ENCODE measurements around the gene LDHB. TPM values are rescaled to one million over a fixed set of nuclear protein-coding genes. Genes with fewer than 3 reads are reported as not detected.
"Not testable (repeated sequence)": the region's sequence is repeated elsewhere in the genome, so short reads cannot be mapped to it uniquely, and the experiment has no call there.

LDHB gene
- total and polyA plus RNA-seq, 9 donors = 638 to 922 (median 683) TPM

DNA sequence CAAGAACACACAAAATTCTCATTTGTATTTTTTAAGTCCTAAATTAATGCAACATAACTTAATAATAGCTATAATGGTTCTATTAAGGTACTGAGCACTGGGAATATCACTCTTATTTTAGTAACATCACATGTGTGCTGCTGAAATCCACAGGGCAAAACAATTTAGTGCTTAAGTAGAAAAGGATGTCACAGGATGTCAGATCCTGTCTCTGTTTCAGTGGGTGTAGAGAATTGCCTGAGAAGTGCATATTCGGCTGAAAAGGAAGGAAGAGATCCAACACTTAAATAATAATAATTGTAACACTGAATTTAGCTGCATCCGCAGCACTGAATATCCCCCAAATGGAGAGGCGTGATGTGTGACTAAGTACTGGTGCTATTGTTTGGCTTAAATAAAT lies 8.6 kb downstream of the LDHB start:
- Histone ChIP-seq H3K4me1 (ENCODE audit: control insufficient read depth, insufficient read depth, low read length) (peaks cover 2% of the 10 kb centered on the region), H3K4me3 (ENCODE audit: low read length) (no peak overlapping the region), H3K27ac (ENCODE audit: low read length) (no peak overlapping the region), H3K27me3 (ENCODE audit: control insufficient read depth, insufficient read depth, low read length) (no peaks in the 10 kb centered on the region), H3K9me3 (replicated peaks; ENCODE audit: control insufficient read depth, low read depth, low read length) (no peaks in the 10 kb centered on the region), H3K36me3 (ENCODE audit: control insufficient read depth, insufficient read depth, low read length) (peaks cover 47% of the 10 kb centered on the region)
- DNase-seq = no peak
- WGBS (ENCODE audit: insufficient coverage) = no CpG with 5 or more reads among the region's 3 CpGs

- no CpG with 5 or more reads among the region's 2 CpGs for WGBS (ENCODE audit: insufficient coverage)
- no peak for DNase-seq
- Histone ChIP-seq H3K27ac (ENCODE audit: low read length) (no peak overlapping the region), H3K4me1 (ENCODE audit: control insufficient read depth, insufficient read depth, low read length) (peaks cover 2% of the 10 kb centered on the region), H3K4me3 (ENCODE audit: low read length) (no peak overlapping the region), H3K9me3 (replicated peaks; ENCODE audit: control insufficient read depth, low read depth, low read length) (no peaks in the 10 kb centered on the region), H3K27me3 (ENCODE audit: control insufficient read depth, insufficient read depth, low read length) (no peaks in the 10 kb centered on the region), H3K36me3 (ENCODE audit: control insufficient read depth, insufficient read depth, low read length) (peaks cover 46% of the 10 kb centered on the region)
Observed at GRCh38 chr12:21648378-21648777, 9.3 kb downstream of the LDHB start.

GRCh38 chr12:21647179-21647578 lies 10.5 kb downstream of the LDHB start:
- no peaks in the 10 kb centered on the region for H3K9me3 ChIP-seq (replicated peaks; ENCODE audit: control insufficient read depth, low read depth, low read length)
- no peak overlapping the region for H3K27ac ChIP-seq (ENCODE audit: low read length)
- DNase-seq = no peak
- peaks cover 44% of the 10 kb centered on the region for H3K36me3 ChIP-seq (ENCODE audit: control insufficient read depth, insufficient read depth, low read length)
- no peaks in the 10 kb centered on the region for H3K4me1 ChIP-seq (ENCODE audit: control insufficient read depth, insufficient read depth, low read length)
- no peaks in the 10 kb centered on the region for H3K27me3 ChIP-seq (ENCODE audit: control insufficient read depth, insufficient read depth, low read length)
- H3K4me3 ChIP-seq (ENCODE audit: low read length) = no peak overlapping the region

DNA sequence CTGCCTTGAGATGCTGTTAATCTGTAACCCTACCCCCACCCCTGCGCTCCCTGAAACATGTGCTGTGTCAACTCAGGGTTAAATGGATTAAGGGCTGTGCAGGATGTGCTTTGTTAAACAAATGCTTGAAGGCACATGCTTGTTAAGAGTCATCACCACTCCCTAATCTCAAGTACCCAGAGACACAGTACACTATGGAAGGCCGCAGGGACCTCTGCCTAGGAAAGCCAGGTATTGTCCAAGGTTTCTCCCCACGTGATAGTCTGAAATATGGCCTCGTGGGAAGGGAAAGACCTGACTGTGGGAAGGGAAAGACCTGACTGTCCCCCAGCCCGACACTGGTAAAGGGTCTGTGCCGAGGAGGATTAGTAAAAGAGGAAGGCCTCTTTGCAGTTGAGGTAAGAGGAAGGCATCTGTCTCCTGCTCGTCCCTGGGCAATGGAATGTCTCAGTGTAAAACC lies 12.6 kb downstream of the LDHB start:
- peaks cover 39% of the 10 kb centered on the region for H3K36me3 ChIP-seq (ENCODE audit: control insufficient read depth, insufficient read depth, low read length)
- not testable (repeated sequence) for H3K9me3 ChIP-seq (replicated peaks; ENCODE audit: control insufficient read depth, low read depth, low read length); H3K27me3 ChIP-seq (ENCODE audit: control insufficient read depth, insufficient read depth, low read length); H3K27ac ChIP-seq (ENCODE audit: low read length); H3K4me1 ChIP-seq (ENCODE audit: control insufficient read depth, insufficient read depth, low read length); DNase-seq; H3K4me3 ChIP-seq (ENCODE audit: low read length)
- WGBS (ENCODE audit: insufficient coverage) = 80% methylated on average over 1 of the region's 7 CpGs

GRCh38 chr12:21644516-21644915 lies 13.1 kb downstream of the LDHB start:
- Histone ChIP-seq H3K27ac (ENCODE audit: low read length) (no peak overlapping the region), H3K36me3 (ENCODE audit: control insufficient read depth, insufficient read depth, low read length) (peaks cover 39% of the 10 kb centered on the region), H3K4me3 (ENCODE audit: low read length) (no peak overlapping the region), H3K27me3 (ENCODE audit: control insufficient read depth, insufficient read depth, low read length) (no peaks in the 10 kb centered on the region), H3K4me1 (ENCODE audit: control insufficient read depth, insufficient read depth, low read length) (no peaks in the 10 kb centered on the region), H3K9me3 (replicated peaks; ENCODE audit: control insufficient read depth, low read depth, low read length) (no peaks in the 10 kb centered on the region)
- no CpG with 5 or more reads among the region's 4 CpGs for WGBS (ENCODE audit: insufficient coverage)
- no peak for DNase-seq

DNA sequence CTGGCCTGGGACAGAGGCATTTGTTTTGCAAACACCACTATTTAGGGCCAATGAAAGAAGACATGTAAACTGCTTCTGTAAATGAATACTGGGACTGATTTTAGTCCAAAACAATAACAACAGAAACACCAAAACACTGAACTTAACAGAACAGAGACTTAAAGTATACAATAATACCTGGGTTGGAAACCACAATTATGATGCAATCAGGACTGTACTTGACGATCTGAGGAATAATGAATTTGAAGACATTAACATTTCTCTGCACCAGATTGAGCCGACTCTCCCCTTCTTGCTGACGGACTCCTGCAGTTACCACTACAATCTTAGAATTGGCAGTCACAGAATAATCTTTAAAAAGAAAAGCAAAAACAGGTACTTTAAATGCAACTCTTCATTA lies 13.9 kb downstream of the LDHB start:
- no peak overlapping the region for H3K4me3 ChIP-seq (ENCODE audit: low read length)
- DNase-seq = no peak
- no CpG with 5 or more reads among the region's 3 CpGs for WGBS (ENCODE audit: insufficient coverage)
- H3K27ac ChIP-seq (ENCODE audit: low read length) = no peak overlapping the region
- peaks cover 39% of the 10 kb centered on the region for H3K36me3 ChIP-seq (ENCODE audit: control insufficient read depth, insufficient read depth, low read length)
- no peaks in the 10 kb centered on the region for H3K4me1 ChIP-seq (ENCODE audit: control insufficient read depth, insufficient read depth, low read length)
- no peaks in the 10 kb centered on the region for H3K9me3 ChIP-seq (replicated peaks; ENCODE audit: control insufficient read depth, low read depth, low read length)
- no peaks in the 10 kb centered on the region for H3K27me3 ChIP-seq (ENCODE audit: control insufficient read depth, insufficient read depth, low read length)

DNA sequence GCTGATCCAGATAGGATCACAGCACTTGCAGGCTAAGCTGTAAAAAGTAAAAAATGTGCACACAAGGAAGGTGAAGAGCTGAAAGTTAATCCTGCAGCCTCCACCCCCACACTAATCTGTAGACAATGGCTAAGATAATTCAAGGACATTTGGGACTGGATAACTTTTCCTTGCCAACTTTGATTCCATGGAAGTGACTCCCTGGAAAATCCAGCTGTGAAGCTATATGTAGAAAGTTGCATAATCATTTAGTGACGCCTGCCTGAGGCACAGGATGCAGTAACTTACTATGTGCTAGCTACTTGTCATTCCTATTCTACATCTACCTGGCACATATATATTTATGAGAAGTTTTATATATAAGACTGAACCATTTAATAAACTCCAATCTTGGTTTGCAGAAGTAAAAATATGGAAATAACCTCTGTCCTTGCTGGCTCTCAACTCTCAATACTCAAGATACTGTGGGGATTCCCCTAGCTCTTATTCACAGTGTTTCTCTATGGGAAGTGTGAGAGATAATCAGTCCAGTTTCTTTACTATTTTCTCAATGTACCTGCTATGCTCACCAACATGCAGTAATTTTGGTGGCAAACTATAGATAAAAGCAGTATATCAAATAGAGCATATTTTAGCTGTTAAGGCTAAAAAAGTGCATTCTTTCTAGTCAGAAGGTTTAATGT lies 14.8 kb downstream of the LDHB start:
- peak; percentile 64 for DNase-seq
- no peaks in the 10 kb centered on the region for H3K4me1 ChIP-seq (ENCODE audit: control insufficient read depth, insufficient read depth, low read length)
- no CpG with 5 or more reads among the region's 1 CpG for WGBS (ENCODE audit: insufficient coverage)
- no peaks in the 10 kb centered on the region for H3K9me3 ChIP-seq (replicated peaks; ENCODE audit: control insufficient read depth, low read depth, low read length)
- H3K27ac ChIP-seq (ENCODE audit: low read length) = no peak overlapping the region
- no peaks in the 10 kb centered on the region for H3K27me3 ChIP-seq (ENCODE audit: control insufficient read depth, insufficient read depth, low read length)
- H3K4me3 ChIP-seq (ENCODE audit: low read length) = no peak overlapping the region
- H3K36me3 ChIP-seq (ENCODE audit: control insufficient read depth, insufficient read depth, low read length) = peaks cover 35% of the 10 kb centered on the region

GRCh38 chr12:21638054-21638891 lies 19.4 kb downstream of the LDHB start:
- Histone ChIP-seq H3K4me1 (ENCODE audit: control insufficient read depth, insufficient read depth, low read length) (no peaks in the 10 kb centered on the region), H3K36me3 (ENCODE audit: control insufficient read depth, insufficient read depth, low read length) (peaks cover 24% of the 10 kb centered on the region), H3K27me3 (ENCODE audit: control insufficient read depth, insufficient read depth, low read length) (no peaks in the 10 kb centered on the region), H3K9me3 (replicated peaks; ENCODE audit: control insufficient read depth, low read depth, low read length) (no peaks in the 10 kb centered on the region), H3K27ac (ENCODE audit: low read length) (no peak overlapping the region), H3K4me3 (ENCODE audit: low read length) (no peak overlapping the region)
- WGBS (ENCODE audit: insufficient coverage) = no CpG with 5 or more reads among the region's 1 CpG
- no peak for DNase-seq

DNA sequence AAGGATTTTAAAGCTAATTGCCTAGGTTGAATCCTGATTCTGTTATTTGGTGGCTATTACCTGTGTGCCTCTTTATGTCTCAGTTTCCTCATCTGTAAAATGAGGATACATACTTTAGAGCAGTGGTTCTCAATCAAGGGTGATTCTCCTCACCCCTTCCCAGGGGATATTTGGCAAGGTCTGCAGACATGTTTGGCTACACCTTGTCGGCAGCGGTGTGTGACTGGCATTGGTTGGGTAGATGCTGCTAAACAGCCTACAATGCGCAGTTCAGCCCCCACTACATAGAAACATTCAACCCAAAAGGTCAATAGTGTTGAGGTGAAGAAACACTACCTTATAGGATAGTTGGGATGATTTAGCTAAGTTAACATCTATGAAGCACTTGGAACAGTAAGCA lies 23.4 kb downstream of the LDHB start:
- no peak overlapping the region for H3K4me3 ChIP-seq (ENCODE audit: low read length)
- WGBS (ENCODE audit: insufficient coverage) = no CpG with 5 or more reads among the region's 3 CpGs
- H3K27me3 ChIP-seq (ENCODE audit: control insufficient read depth, insufficient read depth, low read length) = no peaks in the 10 kb centered on the region
- no peaks in the 10 kb centered on the region for H3K4me1 ChIP-seq (ENCODE audit: control insufficient read depth, insufficient read depth, low read length)
- H3K9me3 ChIP-seq (replicated peaks; ENCODE audit: control insufficient read depth, low read depth, low read length) = no peaks in the 10 kb centered on the region
- no peak overlapping the region for H3K27ac ChIP-seq (ENCODE audit: low read length)
- H3K36me3 ChIP-seq (ENCODE audit: control insufficient read depth, insufficient read depth, low read length) = peaks cover 14% of the 10 kb centered on the region
- DNase-seq = no peak

DNA sequence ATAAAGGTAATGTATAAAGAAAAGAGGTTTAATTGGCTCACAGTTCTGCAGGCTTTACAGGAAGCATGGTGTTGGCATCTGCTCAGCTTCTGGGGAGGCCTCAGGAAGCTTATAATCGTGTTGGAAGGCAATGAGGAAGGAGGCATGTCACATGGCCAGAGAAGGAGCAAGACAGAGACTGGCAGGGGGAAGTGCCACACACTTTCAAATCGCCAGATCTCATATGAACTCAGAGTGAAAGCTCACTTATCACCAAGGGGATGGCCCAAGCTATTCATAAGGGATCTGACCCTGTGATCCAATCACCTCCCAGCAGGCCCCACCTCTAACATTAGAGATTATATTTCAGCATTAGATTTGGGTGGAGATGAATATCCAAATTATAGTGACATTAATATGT lies 26.3 kb downstream of the LDHB start:
- Histone ChIP-seq H3K9me3 (replicated peaks; ENCODE audit: control insufficient read depth, low read depth, low read length) (no peaks in the 10 kb centered on the region), H3K4me3 (ENCODE audit: low read length) (no peak overlapping the region), H3K27ac (ENCODE audit: low read length) (no peak overlapping the region), H3K27me3 (ENCODE audit: control insufficient read depth, insufficient read depth, low read length) (no peaks in the 10 kb centered on the region), H3K36me3 (ENCODE audit: control insufficient read depth, insufficient read depth, low read length) (peaks cover 12% of the 10 kb centered on the region), H3K4me1 (ENCODE audit: control insufficient read depth, insufficient read depth, low read length) (no peaks in the 10 kb centered on the region)
- DNase-seq = no peak
- WGBS (ENCODE audit: insufficient coverage) = 19% methylated on average over 2 of the region's 2 CpGs

All from muscle of leg (tissue), 11 donors.